ENCODE results near the gene ACTL8.
"Not testable (repeated sequence)": the region's sequence is repeated elsewhere in the genome, so short reads cannot be mapped to it uniquely, and the experiment has no call there.

Gene ACTL8

GRCh38 chr1:17735348-17735747 lies 19.8 kb upstream of the ACTL8 start:
- no peak for DNase-seq (ENCODE audit: low read depth, low spot score)

DNA sequence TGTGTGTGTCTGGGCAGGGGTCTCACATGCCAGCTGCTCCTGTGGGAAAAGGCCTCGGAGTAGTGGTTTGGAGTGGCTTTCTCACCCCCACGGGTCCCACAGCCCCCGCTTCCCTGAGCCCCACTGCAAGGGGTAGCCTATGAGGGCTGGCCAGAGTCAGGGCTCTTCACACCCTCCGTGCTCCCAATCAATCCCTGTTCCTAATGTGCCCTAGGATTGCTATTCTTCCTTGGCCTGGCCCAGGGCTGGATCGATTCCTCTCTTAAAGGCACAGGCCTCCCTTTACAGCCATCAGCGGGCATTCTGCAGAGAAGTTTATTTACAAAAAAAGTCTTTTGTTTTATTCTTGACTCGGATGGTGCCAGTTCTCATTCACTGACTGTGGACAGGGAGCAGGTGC lies 19.3 kb upstream of the ACTL8 start:
- no peak for DNase-seq (ENCODE audit: low read depth, low spot score)

- DNase-seq (ENCODE audit: low read depth, low spot score), result no peak
These were observed 18.5 kb upstream of the ACTL8 start for GRCh38 chr1:17736625-17737024.

- no peak for DNase-seq (ENCODE audit: low read depth, low spot score)
These were observed 16.1 kb upstream of the ACTL8 start for GRCh38 chr1:17739050-17739449.

- no peak for DNase-seq (ENCODE audit: low read depth, low spot score)
These were observed 14.1 kb upstream of the ACTL8 start for GRCh38 chr1:17741052-17741451.

DNA sequence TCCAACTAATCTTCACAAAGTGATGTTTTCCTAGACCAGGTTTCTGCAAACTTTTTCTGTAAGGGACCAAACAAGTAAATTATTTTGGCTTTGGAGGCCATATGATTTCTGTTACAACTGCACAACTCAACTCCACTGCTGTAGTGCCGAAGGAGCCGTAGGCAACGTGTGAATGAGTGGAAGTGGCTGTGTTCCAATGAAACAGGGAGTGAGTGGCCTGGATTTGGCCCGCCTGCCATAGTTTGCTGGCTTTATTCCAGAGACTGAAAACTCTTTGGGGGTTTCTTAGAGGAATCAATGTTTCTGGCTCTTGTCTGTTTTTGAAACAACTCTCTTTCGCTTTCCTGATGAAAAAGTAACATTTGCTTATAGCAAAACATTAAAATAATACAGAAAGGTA lies 12.6 kb upstream of the ACTL8 start:
- DNase-seq (ENCODE audit: low read depth, low spot score), result no peak

DNA sequence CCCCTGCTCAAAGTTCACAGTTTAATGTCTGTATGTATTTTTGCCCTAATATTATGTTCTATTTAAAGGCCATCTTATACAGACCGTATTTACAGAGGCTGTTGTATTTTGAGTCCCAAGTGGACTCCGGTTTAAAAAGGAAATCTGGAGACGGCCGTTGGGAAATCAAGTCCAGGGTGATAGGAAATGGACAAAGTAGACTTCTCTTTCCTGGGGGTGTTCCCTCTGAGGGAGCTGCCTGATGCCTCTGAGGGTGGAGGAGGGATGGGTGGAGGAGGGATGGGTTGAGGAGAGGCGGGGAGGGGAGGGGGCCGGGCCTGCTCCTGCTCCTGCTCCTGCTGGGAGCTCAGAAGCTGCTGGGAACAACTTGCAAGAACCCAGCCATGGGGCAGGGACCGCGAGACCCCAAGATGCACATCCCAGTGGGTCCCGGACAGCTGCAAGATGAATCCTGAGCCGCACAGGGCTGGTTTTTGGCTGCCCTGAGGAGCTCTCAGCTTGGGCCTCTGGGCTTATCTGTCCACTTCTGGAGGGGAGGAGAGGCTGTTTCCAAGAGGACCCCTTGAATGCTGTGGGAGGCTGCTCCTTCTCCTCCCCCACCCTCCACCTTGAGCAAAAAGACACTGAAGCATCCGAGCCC lies 12.0 kb upstream of the ACTL8 start:
- no peak for DNase-seq (ENCODE audit: low read depth, low spot score)

- no peak for DNase-seq (ENCODE audit: low read depth, low spot score)
These were observed 11.2 kb upstream of the ACTL8 start for GRCh38 chr1:17743925-17744324.

DNA sequence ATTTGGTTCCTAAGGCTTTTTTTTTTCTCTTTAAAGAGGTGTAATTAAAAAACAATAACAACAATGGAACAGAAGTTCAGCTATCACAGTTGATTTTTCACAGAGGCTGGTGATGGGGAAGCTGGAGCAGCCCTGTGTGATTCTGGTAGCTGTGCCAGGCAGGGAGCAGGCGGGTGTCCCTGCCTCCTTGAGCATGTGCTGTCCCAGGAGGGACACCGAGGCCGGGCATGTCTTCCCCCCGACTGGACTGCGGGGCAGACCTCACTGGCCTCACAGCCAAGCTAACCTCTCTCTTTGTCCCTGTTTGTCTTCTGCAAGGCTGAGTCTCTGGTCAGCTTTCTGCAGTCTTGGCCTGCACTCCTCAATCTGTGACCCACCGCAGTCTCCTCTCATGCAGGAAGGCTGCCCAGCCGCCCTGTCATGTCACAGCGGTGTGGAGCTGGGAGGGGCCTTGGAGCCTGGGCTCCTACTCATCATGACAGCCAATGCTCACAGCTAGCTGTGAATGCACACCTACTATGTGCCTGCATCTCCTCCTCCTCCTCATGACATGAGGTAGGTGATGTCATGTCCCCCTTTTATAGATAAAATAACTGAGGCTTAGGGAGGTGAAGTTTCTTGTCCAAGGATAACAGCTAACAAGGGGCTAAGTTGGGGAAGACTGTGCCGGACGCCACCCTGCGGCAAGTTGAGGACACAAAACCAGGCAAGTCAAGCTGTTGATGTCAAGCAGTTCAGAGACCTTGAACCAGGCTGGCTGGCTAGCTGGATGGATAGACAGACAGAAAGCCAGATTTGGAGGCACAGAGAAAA lies 10.3 kb upstream of the ACTL8 start:
- no peak for DNase-seq (ENCODE audit: low read depth, low spot score)

DNA sequence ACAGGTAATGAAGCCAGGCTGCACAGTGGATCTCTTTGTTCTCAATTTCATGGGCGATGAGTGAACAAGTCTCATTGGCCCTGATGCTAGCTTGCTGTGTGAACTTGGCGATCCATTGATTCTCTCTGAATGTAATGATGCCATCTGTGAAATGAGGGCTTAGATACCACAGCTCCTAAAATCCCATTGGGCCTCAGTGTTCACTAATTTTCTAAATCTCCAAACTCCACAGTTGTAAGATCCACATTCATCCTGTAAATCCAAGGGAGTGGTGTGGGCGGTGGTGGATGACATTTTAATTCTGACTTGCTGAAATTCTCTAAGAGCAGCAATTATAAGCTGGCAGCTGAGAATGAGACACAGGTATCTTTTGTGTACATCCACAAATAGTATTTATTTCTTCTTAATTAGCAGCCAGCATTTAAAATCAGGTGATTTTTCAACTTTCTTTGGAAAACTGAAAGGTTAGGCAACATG lies 9.6 kb upstream of the ACTL8 start:
- DNase-seq (ENCODE audit: low read depth, low spot score), result no peak

DNA sequence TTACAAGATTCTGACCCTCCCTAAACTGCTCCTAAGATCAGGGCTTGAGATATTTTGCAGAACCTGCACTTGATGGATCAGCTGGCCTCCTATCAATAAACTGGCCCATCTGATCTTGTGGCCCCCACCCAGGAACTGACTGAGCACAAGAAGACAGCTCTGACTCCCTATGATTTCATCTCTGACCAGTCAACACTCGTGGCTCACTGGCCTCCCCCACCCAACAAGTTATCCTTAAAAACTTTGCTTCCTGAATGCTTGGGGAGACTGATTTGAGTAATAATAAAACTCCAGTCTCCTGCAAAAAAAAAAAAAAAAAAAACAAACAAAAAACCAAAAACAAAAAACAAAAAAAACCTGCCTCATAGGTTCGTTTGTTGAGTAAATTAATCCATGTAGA lies 8.9 kb upstream of the ACTL8 start:
- DNase-seq (ENCODE audit: low read depth, low spot score), result not testable (repeated sequence)

DNA sequence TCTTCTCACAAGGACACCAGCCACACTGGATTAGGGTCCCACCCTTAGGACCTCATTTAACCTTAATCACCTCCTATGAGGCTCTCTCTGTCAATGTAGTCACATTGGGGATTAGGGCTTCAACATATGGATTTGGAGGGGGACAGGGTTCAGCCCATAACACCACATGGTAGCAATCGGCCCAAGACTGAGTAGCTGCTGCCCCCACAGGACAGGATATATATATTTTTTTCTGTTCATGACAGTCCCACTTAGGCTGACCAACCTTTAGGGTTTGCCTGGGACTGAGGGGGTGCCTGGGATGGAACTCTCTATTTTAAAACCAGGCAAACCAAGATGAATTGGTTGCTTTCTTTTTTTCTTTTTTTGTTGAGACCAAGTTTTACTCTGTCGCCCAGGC lies 8.2 kb upstream of the ACTL8 start:
- no peak for DNase-seq (ENCODE audit: low read depth, low spot score)

- no peak for DNase-seq (ENCODE audit: low read depth, low spot score)
These were observed 4.8 kb upstream of the ACTL8 start for GRCh38 chr1:17750333-17750732.

DNA sequence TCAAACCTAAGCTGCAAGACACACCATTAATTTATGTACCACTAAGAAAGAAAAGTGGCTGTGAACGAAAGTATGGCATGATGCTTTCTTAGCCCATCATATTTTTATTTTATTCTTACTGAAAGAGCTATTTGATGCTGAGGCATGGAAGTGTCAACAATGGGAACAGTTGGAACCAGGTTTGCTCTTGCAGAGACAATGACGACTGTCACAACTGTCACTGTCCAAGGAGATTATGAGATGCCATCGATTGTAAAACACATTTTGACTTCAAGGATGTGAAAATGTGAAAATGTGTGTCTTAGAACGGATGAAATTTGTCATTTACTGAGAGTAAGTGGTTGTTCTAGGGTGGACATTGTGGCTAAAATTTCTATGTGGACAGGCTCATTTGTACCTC lies 2.8 kb upstream of the ACTL8 start:
- DNase-seq (ENCODE audit: low read depth, low spot score), result no peak

- DNase-seq (ENCODE audit: low read depth, low spot score), result no peak
These were observed 2.3 kb downstream of the ACTL8 start for GRCh38 chr1:17757426-17757825.

DNA sequence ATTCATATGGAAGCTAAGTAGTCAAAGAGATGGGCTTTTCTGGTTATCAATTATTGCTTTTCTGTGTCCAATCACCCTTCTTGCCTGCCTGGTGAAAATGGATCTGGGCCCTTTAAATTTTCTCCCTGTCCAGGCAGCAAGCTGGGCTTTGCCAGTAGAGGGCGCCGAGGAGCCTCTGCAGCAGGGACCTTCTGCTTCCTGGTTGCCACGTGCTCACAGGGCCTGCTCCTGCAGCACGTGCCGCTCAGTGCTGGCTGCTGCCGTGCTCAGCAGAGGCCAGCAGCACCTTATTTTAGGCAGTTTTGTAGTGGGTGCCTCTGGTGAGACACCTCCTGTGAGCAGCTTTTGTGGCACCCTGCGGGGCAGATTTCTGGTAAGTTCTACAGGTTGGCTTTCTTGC lies 4.0 kb downstream of the ACTL8 start:
- no peak for DNase-seq (ENCODE audit: low read depth, low spot score)

- no peak for DNase-seq (ENCODE audit: low read depth, low spot score)
These were observed 7.2 kb downstream of the ACTL8 start for GRCh38 chr1:17762313-17762712.

- DNase-seq (ENCODE audit: low read depth, low spot score), result no peak
These were observed 8.3 kb downstream of the ACTL8 start for GRCh38 chr1:17763417-17763816.

DNA sequence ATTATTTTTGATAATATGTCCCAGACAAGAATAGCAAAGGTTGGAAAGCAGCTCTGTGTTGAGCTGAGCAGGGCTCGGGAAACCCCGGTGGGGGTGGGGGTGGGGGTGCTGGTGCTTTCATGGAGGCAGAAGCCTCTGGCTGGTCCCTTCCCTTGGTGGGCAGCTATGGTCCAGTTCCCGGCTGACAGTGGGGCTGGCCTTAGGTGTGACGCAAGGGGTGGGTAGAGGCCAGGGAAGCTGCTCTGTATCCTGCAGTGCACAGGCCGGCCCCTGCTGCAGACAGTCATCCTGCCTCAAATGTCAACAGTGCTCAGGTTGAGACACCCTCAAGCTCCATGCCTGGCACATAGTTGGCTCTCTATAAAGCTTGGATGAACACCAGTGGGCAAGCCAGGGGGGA lies 8.9 kb downstream of the ACTL8 start:
- DNase-seq (ENCODE audit: low read depth, low spot score), result no peak

DNA sequence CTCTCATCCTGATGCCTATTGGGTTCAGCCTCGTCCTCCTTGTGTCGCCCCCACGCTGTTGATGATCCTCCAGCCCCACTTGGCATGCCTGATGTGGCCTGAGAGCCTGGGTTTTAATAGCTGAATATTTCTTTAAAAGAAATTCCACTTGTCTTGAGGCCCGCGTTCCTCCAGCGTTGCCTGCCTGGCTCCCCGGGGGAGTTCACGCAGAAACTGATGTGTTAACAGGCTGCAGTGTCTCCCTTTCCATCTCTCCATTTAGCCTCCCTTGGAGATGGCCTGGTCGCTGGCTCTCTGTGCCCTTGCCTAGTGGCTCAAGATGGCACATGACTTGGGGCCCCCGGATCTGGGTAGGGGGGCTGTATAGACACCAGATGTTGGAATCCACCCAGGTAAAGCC lies 9.5 kb downstream of the ACTL8 start:
- DNase-seq (ENCODE audit: low read depth, low spot score), result no peak

- DNase-seq (ENCODE audit: low read depth, low spot score), result no peak
These were observed 10.6 kb downstream of the ACTL8 start for GRCh38 chr1:17765444-17766411.

DNA sequence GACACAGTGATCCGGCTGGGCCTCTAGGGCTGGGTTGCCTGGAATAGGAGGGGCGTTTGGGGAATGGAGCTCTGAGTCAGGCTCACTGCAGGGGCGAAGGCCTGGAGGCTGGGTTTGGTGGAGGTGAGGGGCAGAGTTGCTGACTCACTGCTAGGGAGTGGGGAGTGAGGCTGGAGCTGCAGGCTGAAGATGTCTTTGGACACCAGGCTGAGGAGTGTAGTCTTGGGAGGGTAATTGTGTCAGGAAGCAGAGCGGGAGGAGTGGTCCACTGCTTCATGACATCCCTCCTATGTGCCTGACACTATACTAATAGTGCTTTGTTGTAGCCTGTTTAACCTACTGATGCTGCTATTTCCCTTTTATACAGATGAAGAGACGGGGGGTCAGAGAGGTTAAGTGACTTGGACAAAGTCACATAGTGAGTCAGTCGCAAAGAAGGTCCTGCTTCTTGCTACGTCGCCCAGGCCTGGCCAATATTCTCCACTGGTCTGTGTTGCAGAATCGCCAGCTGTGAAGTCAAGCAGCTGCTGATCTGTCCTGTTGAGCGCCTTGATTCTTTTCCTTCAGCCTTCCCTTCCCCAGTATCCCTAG lies 13.6 kb downstream of the ACTL8 start:
- no peak for DNase-seq (ENCODE audit: low read depth, low spot score)
